HG02884 (cell line): ENCODE results near the gene ANKRD39.
"Not testable (repeated sequence)": the region's sequence is repeated elsewhere in the genome, so short reads cannot be mapped to it uniquely, and the experiment has no call there.

ENCODE experiments used
- ATAC-seq: cut with Tn5 transposase; IDR thresholded peaks from one replicate; pipeline ENCODE4 v1.9.1; 2021; ENCODE audit warnings: mild to moderate bottlenecking, moderate library complexity; ENCODE audit not compliant: unreplicated experiment

ANKRD39 gene

DNA sequence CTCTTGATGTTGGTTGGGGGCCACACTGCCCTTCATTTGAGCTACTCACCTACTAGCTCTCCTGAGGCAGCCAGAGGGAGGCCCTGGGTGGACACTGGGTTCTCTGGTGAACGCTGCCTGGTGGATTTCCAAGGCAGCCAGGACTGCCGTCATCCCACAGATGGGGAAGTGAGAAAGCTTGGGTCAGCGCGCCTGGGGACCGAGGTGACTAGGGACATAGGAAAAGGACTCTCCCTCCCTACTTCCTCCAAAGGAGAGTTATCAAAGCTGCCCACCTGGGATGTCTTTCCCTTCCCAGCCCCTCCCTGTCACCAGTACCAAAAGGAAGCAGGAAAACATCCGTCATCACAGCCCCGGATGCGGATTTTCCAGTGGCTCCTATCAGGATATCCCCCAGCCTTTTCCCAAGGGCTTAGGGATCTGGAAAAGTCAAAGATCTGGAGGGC, 15.9 kb upstream of the ANKRD39 start:
- ATAC-seq: no peak

DNA sequence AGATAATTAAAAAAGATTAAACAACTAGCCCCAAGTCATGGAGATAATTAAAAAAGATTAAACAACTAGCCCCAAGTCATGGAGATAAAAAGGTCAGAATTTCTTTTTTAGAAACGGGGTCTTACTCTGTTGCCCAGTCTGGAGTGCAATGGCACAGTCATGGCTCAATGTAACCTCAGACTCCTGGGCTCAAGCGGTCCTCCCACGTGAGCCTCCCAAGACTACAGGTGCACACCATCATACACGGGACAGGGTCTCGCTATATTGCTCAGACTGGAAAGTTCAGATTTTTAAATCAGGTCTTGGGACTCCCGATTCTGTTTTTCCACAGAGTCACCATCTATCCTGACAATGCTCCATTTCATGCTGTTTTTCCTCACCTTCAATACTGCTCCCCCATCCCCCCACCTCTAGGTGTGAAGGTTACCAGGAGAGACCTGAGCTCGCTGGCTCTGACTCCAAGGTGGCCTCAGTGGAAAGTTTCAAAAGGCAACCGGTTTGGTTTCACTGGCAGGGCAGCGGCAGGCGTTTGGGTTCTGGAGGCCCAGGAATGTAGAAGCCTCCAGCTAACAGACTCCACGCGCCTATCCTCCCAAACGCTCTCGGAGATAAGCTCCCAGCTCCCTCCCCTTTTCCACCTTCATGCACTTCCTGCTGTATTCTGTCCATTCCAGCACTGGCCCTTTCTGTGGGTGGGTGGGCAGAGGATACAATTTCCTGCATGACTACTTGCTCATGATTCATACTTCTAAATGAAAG, 15.0 kb upstream of the ANKRD39 start:
- ATAC-seq: no peak

DNA sequence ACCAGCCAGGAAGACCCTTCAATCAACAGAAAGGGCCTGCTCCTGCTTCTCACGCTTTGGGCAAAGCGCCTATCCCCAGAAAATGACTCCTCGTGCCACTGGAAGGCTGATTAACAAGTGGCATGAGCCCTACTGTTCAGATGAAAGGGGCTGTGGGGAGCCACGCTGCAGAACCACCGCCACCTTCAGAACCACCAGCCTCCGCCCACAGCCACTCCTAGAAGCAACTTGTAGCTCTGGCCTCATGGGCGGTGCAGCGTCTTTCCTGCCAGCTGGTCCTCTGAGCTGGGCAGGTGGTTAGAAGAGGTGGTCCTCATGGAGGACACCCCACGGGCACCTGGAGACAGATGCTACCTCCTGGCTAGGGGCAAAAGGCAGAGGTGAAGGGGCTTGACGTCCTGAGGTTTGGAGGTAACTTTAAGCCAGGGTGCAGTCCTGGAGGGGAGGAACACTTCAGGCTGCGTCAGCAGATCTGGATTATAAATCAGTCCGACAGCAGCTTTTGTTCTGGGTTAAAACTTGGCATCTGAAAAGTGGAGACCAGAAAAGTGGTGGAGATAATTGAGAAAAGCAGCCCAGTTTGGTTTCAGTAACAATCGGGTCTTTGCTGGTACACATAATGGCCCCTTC, 12.9 kb upstream of the ANKRD39 start:
- no peak for ATAC-seq

DNA sequence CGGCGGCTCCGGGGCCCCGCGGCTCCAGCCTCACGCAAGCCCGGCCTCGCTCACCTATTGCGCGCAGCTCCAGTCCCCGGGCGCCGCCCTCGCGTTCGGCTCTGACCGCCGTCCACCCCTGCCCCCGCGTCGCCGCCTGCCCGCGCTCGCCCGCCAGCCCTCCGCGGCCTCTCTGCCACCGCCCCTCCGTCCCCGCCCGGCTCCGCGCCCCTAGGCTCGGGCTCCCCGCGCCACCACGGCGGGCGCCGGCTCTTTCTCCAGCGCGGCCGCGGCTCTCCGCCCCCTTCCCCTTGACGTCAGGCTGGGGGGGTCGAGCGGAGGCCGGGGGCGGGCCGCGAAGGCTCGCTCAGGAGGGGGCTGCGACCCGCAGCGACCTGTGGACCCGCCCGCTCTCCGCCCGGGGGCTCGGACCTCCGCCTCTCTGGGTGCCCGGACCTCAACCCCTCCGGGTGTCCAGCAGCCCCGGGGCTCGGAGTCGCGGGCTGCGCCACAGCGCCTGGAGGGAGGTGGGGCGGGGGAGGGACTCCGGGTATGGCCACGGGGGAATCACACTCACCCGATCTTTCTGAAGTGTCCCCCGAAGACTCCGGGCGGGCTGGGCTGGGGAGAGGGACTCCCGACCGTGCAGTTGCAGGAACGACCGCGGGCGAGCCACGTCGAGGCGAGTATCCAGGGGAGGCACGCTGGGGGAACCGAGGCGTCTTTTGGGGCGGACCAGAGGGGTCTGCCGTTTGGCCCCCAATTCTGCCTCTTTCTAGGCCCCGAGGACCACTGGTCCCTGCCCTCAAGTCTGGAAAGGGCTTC, 12.2 kb upstream of the ANKRD39 start, which contains the start of gene SEMA4C:
TSS of gene SEMA4C (minus strand) at position 259 of the 804 bp plus-strand sequence. CDS start 2,194 bp downstream, outside the sequence.
- ATAC-seq: no peak

DNA sequence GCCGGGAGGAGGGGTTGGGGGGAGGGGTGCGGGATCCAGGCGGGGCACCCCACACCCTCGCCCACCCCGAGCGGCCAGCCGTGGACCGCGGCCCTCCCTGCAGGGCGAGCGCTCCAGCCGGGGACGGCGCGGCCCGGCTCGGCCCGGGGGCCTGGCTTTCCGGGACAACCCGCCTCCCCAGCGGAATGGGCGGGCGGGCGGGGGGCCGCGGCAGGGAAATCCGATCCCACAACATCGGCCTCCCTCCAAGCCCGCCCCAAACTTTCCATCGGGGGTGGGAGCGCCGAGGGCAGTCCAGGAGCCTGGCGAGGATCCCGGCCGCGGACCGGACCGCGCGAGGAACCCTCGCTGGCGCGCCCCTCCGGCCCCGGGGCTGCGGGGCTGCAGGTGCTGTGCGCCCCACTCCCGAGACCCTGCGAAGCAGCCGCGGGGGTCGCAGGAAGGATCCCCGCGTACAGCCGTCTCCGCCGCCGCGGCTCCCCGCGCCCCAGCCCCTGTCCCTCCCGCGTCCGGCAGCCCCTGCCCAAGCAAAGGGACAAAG, 11.5 kb upstream of the ANKRD39 start:
- ATAC-seq: no peak

DNA sequence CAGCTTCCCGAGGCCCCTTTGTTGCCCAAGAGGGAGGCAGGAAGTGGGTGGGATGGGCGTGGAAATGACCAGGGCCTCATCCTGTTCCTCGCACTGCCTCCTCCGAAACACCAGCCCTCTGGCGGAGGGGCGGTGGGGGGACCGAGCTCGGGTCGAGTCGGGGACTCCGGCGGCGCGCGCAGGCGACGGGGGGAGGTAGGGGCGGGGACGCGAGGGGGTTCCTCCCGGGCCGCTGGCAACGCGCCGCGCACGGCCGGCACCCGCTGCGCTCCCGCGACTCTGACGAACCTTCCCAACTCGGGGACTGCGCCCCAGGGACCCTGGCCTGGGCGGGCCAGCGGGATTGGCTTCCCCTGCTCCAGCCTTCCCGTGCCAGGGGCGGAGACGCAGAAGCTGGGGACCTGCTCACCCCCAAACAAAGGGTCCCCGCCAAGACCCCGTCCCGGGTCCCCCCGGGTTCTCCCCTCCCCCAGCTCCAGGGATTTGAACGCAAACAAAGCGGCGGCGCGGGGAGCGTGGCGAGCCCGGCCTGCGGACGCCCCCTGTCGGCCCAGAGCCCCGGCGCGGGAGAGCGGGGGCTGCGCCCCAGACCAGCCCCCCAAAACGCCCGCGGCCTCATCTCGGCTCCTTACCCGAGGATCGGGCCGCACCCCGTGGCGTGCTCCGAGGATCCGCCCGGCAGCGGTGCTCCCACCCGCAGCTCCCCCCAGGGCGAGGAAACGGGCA, 10.9 kb upstream of the ANKRD39 start:
- no peak for ATAC-seq

DNA sequence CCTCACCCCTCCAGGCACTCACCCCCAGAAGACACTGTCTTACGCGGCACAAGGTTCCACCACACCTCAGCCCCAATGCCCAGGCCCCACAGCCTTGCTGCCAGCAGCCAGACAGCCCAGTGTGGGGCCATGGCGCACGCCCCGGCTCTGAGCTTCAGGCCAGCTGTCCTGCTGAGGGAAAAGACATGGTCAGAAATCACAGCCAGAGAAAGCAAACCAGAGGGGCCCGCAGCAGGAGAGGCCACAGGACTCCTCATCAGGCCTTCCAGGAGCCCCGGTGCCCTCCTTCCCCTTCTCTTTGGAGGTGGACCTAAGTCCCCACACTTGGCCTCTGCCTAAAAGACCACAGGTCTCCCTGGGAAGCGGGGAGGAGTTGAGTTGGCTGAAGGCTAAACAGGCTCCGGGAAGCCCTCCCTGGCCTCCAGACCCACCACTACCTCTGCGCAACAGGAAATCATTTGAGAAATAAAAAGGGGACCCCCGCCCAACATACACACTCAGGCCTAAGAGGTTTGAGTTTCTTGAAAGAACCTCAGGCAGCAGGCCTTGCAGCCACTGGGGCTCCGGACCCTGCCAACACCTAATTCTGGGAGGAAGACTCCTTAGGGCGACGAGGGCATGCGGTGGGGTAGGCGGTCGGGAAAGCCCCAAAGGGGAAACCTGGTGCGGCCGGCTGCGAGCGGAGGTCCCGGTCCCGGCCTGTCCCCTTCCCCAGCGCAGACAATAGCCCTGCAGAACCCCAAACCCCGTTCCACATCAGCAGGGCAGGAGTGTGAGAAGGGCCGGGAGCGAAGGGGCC, 10.1 kb upstream of the ANKRD39 start:
- no peak for ATAC-seq

DNA sequence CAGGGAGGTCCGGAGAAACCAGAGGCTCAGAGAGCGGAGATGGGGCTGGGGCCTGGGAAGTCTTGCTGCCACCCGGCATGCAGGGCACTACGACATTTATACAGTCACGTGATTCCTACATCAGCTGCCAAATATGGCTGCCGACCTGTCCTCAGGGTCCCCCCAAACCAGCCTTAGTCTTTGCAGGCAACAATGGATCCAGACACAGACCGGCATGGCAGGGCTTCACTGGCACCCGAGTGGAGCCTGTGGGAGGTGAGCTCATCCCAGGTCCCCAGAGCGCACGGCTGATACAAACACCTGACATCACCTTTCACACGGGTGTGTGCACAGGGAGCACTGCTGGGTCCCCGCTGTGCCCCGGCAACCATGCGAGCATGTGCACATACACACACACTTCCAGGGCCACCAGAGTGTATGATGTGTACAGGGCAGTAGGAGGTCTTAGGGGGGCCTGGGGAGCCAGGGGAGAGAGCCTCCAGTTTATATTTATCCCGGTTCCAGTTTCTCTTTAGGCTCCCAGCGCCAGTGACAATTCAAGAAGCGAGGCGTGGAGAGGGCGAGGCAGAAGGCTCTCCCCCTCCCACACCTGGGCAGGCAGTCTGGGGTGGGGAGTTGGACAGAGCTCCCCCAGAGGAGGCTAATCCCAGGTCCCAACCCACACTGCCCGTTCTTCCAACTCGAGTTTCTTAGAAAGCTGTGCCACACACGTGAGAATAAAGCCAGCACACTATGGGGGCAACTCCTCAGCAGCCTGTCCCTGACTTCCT, 9.4 kb upstream of the ANKRD39 start:
- no peak for ATAC-seq

DNA sequence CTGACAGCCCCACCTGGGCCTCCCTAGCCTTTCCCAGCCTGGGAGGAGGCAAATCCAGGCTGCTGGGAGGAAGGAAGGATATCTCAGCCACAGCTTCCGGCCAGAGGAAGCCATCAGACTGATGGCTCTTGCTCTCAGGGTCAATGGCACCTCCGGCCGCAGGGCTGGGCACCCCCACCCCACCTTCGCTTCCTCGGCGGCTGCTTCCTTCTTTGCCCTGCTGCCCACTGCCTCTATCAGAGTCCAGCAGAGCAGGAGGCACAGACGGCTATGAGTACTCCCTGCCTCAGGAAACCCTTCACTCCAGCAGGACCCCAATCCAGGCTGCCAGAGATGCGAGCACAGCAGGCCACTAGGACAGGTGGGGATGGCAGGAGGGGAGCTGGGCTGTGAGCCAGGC, 8.8 kb upstream of the ANKRD39 start:
- no peak for ATAC-seq

DNA sequence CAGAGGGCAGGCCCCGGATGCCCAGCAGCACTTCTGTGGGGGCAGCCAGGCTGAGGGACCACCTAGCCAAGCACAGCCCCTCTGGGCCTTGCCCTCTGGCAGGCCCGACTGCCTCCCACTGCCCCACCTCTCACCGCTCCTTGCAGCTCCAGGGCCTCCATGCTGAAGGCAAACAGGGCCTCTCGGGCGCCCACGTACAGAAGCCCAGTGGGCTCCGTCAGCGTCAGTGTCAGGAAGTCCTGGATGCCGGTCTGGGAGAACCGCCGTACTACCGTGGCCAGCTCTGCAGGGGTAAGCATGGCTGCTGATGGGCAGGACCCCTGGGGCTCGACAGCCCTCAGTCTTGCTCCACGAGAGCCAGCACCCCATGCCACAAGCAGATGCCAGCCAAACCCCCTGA, 8.3 kb upstream of the ANKRD39 start:
- no peak for ATAC-seq

DNA sequence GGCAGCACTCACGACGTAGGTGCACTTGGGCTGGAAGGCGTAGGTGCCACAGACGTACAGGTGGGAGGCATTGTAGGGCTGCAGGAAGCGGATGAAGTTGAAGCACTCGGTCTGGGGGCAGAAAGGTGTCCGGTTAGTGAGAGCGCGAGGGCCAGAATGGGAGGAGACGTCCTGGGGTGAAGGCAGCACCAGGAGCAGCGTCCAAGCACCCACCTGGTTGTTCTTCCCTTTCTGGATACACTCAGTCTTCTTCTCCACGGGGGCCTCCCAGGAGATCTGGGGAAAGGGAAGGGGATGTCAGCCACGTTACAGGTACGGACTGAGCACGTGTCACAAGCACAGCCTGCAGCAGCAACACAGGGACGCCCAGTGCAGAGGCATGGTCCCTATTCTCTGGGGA, 7.8 kb upstream of the ANKRD39 start:
- ATAC-seq: no peak

DNA sequence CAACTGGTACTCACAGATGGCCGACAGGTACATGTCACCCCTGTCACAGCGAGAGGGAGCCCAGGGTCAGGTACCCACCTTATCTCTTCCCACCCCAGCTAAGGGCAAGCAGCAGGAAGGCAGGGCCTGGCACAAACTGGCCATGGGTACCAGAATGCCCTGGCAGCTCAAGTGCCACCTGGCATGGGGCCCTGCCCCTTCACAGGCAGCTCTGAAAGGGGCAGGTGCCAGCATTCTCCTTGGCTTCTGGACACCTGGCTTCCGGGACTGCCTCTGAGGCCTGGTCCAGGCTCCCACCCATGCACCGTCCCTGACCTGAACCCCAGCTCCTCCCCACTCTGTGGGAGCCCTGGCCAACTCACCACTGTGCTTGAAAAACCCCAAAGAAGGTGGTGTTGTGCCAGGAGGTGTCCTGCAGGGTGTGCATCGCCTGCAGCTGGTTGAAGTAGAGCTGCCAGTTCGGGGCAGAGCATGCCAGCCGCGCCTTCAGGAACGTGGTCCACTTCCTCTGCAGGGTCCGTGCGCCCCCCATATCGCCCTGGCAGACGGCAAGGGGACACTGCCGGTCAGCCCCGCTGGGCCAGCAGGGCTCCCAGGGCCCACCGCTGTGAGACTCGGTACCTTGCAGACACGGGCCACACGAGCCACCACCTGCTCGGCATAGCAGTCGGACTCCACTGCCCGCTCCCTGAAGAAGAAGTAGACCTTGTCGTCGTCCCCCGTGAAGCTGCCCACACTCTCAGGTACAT, 6.7 kb upstream of the ANKRD39 start:
- ATAC-seq: no peak

DNA sequence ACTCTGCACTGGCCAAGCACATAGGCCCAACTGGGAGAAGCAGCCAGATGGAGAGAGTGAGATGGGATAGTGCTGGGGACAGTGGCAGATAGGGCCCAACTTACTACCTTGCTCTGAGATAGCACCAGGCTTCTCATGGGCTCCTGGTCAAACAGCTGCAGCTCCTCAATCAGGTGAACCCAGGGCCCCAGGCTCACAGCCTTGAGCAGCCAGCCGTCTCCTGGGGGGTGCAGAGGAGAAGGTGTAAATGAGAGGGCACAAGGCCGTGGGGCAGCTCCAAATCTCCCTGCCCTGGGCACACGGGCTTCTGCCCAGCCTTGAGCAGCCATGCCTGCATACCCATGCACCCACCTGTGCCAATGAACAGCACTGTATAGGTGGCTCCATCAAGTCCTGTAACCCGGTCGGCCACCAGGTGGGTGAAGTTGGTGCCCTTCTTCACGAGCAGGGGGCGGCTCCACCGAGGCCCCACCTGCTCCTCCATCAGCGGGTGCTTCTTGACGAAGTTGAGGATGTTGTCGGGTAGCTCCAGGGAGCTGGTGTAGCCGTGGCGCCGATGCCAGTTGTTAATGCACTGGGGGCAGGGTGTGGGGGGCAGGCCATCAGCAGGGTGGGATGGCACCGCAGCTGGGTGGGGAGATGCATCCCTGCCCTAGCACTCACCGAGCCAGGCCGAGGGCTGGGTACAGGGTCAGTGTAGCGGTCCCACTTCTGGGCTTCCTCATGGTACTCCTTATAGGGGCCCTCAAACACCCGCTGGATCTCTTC, 5.9 kb upstream of the ANKRD39 start:
- no peak for ATAC-seq

DNA sequence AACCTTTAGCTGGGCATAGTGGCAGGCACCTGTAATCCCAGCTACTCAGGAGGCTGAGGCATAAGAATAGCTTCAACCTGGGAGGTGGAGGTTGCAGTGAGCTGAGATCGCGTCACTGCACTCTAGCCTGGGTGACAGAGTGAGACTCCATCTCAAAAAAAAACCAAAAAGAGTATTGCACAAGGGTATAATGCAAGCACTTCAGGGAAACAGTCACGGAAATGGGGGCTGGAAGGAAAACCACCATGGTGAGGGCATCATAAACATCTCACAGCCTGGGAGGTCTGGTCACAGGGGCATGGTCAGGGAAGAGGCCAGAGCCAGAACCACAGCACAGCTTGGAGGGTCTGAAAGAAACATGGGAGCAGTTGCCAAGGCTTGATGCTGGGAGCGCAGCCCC, 5.2 kb upstream of the ANKRD39 start:
- ATAC-seq: not testable (repeated sequence)

DNA sequence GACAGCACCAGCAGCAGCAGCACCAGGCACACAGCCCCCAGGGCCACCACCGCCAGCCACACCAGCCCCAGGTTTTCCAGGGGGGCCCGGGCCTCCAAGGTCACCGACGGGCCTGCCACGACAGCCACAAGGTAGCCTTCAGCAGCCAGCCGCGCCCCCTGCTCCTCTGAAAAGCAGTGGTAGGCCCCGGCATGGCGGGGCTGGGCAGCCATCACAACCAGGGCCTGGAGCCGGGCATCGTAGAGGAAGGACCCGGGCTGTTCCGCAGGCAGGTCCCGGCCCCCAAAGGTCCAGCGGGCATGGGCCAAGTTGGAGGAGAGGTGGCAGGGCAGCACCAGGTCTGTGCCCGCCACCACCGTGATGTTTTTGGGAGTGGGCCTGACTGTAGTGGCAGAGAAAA, 3.3 kb upstream of the ANKRD39 start:
- ATAC-seq: no peak

DNA sequence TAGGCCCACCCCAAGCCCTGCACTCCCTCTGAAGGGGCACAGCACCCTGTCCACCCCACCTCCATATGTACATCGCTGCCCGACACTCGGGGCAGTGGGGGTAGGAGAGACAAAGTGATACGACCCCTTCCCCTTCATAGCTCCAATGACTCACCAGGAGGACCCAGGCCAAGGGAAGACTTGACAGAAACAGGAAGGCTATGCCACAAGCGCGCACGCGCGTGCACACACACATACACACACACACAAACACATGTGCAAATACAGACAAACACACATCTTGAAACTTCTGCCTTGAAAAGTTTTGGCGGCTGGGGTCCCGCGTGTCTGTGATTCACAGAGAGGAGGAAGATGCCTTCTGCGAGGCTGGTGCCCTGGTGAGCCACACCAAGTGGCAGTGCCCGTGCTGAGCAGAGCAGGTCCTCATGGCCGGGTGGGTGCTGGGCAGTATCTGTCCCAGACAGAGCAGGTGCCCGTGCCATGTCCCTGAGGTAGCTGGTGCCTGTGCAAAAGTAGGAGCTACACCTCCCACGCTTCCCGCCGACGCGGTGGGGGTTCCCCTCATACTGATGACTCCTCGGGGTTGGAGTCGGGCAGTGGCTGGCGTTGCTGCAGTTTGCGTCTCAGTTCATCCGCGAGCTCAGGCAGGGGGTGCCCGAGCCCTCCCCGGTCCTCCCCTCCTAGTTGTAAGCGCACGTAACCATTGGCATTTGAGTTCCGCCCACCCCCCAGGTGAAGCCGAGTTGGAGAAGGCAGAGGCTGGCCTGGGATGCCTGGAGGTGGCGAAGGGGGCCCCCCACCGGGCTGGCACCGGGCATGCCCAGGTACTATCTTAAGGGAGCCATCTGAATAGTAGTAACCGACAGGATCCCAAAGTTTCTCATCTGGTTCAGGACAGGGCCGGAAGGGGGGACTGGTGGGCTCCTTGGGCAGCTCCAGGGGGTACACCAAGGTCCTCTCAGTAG, 2.5 kb upstream of the ANKRD39 start:
- no peak for ATAC-seq

DNA sequence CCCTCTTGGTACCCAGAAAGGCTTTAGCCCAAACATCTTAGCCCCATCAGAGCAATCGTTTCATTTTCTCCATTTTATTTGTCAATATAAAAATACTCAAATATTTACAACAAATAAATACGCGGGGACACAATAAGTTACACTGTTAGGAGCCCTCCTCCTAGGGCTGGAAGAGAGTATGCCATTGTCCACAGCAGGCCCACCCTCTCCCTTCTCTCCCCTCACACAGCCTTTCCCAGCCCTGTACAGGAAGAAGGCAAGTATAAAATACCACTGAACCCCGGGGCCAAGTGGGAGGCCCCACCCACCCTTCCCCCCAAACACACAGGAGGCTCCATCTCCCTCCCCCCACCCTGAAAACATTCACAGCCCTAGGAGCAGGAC, 1.9 kb upstream of the ANKRD39 start:
- no peak for ATAC-seq
